Skeletal muscle cell (primary cell): ENCODE results near the gene EPS15.
"Not testable (repeated sequence)": the region's sequence is repeated elsewhere in the genome, so short reads cannot be mapped to it uniquely, and the experiment has no call there.

Source experiments
- DNase-seq: peaks from one replicate; pipeline ENCODE4 v3.0.0-alpha.2; 2010; ENCODE audit warnings: low read depth
- H3K4me3 ChIP-seq: 2 replicates; pipeline ENCODE4 v1.5.1; 2011; ENCODE audit warnings: low read depth, mild to moderate bottlenecking, control low read depth, low read length, moderate library complexity

Gene EPS15

GRCh38 chr1:51549016-51549619, 30.1 kb upstream of the EPS15 start:
- no peak overlapping the region for H3K4me3 ChIP-seq
- DNase-seq, result no peak

- DNase-seq, result no peak
- H3K4me3 ChIP-seq, result no peak overlapping the region
Observed at GRCh38 chr1:51543858-51544257, 24.8 kb upstream of the EPS15 start.

- DNase-seq, result no peak
- no peak overlapping the region for H3K4me3 ChIP-seq
Observed at GRCh38 chr1:51542158-51542953, 23.3 kb upstream of the EPS15 start.

GRCh38 chr1:51541313-51542050, 22.4 kb upstream of the EPS15 start:
- DNase-seq, result peak; percentile 18
- no peak overlapping the region for H3K4me3 ChIP-seq

- H3K4me3 ChIP-seq, result no peak overlapping the region
- DNase-seq, result no peak
Observed at GRCh38 chr1:51537568-51537967, 18.5 kb upstream of the EPS15 start.

- DNase-seq, result peak; percentile 22
- no peak overlapping the region for H3K4me3 ChIP-seq
Observed at GRCh38 chr1:51535006-51535592, 16.0 kb upstream of the EPS15 start.

GRCh38 chr1:51534447-51534846, 15.4 kb upstream of the EPS15 start:
- no peak for DNase-seq
- no peak overlapping the region for H3K4me3 ChIP-seq

- H3K4me3 ChIP-seq, result no peak overlapping the region
- DNase-seq, result no peak
Observed at GRCh38 chr1:51532853-51533252, 13.8 kb upstream of the EPS15 start.

GRCh38 chr1:51530447-51530846, 11.4 kb upstream of the EPS15 start:
- DNase-seq, H3K4me3 ChIP-seq: not testable (repeated sequence)

- no peak overlapping the region for H3K4me3 ChIP-seq
- DNase-seq, result no peak
Observed at GRCh38 chr1:51527144-51527543, 8.1 kb upstream of the EPS15 start.

- no peak for DNase-seq
Observed at GRCh38 chr1:51526248-51526647, 7.2 kb upstream of the EPS15 start.

GRCh38 chr1:51525295-51525694, 6.2 kb upstream of the EPS15 start:
- no peak overlapping the region for H3K4me3 ChIP-seq
- no peak for DNase-seq

More at GRCh38 chr1:51526248-51526647, 7.2 kb upstream of the EPS15 start:
- H3K4me3 ChIP-seq, result no peak overlapping the region

GRCh38 chr1:51524817-51525216, 5.8 kb upstream of the EPS15 start:
- H3K4me3 ChIP-seq, result no peak overlapping the region
- DNase-seq, result no peak

GRCh38 chr1:51523931-51524330, 4.9 kb upstream of the EPS15 start:
- no peak for DNase-seq

GRCh38 chr1:51520700-51521248, 1.7 kb upstream of the EPS15 start:
- DNase-seq, result no peak
- H3K4me3 ChIP-seq, result no peak overlapping the region

More at GRCh38 chr1:51523931-51524330, 4.9 kb upstream of the EPS15 start:
- H3K4me3 ChIP-seq, result no peak overlapping the region

- H3K4me3 ChIP-seq, result no peak overlapping the region
- DNase-seq, result no peak
Observed at GRCh38 chr1:51519865-51520699, 1.0 kb upstream of the EPS15 start.

- no peak for DNase-seq
- H3K4me3 ChIP-seq, result peak overlapping the region; percentile 80
Observed at GRCh38 chr1:51518586-51519047, 449 bp downstream of the EPS15 start.

- no peak for DNase-seq
- H3K4me3 ChIP-seq, result peak overlapping the region; percentile 80
Observed at GRCh38 chr1:51518033-51518585, 957 bp downstream of the EPS15 start.
